Embryonic facial prominence (tissue), 1 donor: Measurements from ENCODE around the gene TMOD1.
"Not testable (repeated sequence)": the region's sequence is repeated elsewhere in the genome, so short reads cannot be mapped to it uniquely, and the experiment has no call there.

Source experiments
- DNase-seq: peaks from one replicate; pipeline ENCODE4 v3.0.0-alpha.2; 2016; ENCODE audit errors: extremely low spot score

TMOD1 gene

GRCh38 chr9:97598461-97599288 is 97.2 kb downstream of the TMOD1 start:
- peak; percentile 64 for DNase-seq

- DNase-seq, result no peak
Observed at GRCh38 chr9:97599314-97599846, 97.9 kb downstream of the TMOD1 start.

- no peak for DNase-seq
Observed at GRCh38 chr9:97600531-97601227, 99.2 kb downstream of the TMOD1 start.

GRCh38 chr9:97601228-97601898 is 99.9 kb downstream of the TMOD1 start:
- no peak for DNase-seq

- DNase-seq, result no peak
Observed at GRCh38 chr9:97602430-97602829, 101.0 kb downstream of the TMOD1 start.

- DNase-seq, result no peak
Observed at GRCh38 chr9:97604901-97605645, 103.6 kb downstream of the TMOD1 start.

- DNase-seq, result no peak
Observed at GRCh38 chr9:97615439-97616072, 114.1 kb downstream of the TMOD1 start.

- no peak for DNase-seq
Observed at GRCh38 chr9:97617939-97618416, 116.5 kb downstream of the TMOD1 start.

- not testable (repeated sequence) for DNase-seq
Observed at GRCh38 chr9:97620063-97620462, 118.6 kb downstream of the TMOD1 start.

- not testable (repeated sequence) for DNase-seq
Observed at GRCh38 chr9:97622483-97622882, 121.0 kb downstream of the TMOD1 start.

- DNase-seq, result no peak
Observed at GRCh38 chr9:97623946-97624345, 122.5 kb downstream of the TMOD1 start.

GRCh38 chr9:97625620-97626019 is 124.2 kb downstream of the TMOD1 start:
- DNase-seq, result no peak

- DNase-seq, result no peak
Observed at GRCh38 chr9:97627624-97628023, 126.2 kb downstream of the TMOD1 start.

GRCh38 chr9:97628668-97629067 is 127.2 kb downstream of the TMOD1 start:
- no peak for DNase-seq

- no peak for DNase-seq
Observed at GRCh38 chr9:97629156-97629555, 127.7 kb downstream of the TMOD1 start.

- no peak for DNase-seq
Observed at GRCh38 chr9:97630591-97630990, 129.1 kb downstream of the TMOD1 start.

- peak; percentile 72 for DNase-seq
Observed at GRCh38 chr9:97632248-97632984, 130.9 kb downstream of the TMOD1 start.

GRCh38 chr9:97632985-97633858 is 131.8 kb downstream of the TMOD1 start, which contains the start of the genes NCBP1 and TSTD2:
TSS of gene NCBP1 (plus strand) at chr9:97633821. CDS start at chr9:97633882, 61 bp downstream.
TSS of gene TSTD2 (minus strand) at chr9:97633368. CDS start at chr9:97627562, 5,806 bp downstream.
- peak; percentile 94 for DNase-seq
